GM20000 (cell line): ENCODE measurements around the gene LDAH.

ENCODE experiments used
- DNase-seq: peaks from one replicate; pipeline ENCODE4 v3.0.0; 2012; ENCODE audit warnings: low spot score
- TF ChIP-seq, protein P1 (sequence below): IDR thresholded peaks from 2 replicates; pipeline ENCODE4 v1.5.1; 2012; ENCODE audit warnings: mild to moderate bottlenecking, control low read depth; ENCODE audit errors: extremely low read depth, missing control alignments

LDAH gene

DNA sequence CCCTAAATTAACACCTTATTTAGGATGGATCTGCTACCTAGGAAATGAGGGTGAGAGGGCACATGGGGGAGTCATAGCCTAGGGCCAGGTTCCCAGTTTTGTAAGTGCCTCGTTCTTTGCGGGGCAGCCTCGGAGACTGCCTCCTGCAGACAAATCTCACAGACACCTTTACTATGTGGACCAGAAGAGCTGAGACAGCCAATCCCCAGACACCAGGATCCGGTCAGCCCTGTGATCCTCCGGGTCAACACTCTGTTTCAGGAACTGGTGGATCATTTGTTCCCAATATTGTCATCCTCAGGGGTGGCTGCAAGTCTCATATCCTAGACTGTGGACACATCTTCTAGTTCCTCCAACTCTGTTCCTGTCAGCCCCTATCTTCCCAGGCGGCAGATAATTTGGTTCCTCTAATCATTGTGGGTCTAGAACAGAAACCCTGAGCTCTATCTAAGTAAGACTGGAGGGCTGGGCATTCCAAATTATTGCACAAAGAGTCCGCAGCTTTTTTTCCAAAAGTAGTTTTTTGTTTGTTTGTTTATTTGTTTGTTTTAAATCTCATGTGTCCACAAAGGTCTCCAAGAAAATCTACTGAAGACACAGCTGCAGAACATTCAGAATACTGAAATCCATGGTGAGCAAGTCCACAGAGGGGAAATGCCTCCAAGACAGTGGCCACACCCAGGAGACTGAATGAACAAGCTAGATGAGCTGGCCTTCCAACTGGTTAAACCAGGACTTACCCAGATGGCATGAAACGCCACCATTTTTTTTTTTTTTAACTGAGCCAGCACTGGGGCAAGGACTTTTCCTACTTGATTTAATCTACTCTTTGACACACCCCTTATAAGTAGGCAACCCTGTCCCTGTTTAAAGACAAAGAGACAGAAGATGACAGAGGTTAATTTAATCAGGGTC, 162.1 kb downstream of the LDAH start:
- DNase-seq = no peak
- TF ChIP-seq, protein P1, sequence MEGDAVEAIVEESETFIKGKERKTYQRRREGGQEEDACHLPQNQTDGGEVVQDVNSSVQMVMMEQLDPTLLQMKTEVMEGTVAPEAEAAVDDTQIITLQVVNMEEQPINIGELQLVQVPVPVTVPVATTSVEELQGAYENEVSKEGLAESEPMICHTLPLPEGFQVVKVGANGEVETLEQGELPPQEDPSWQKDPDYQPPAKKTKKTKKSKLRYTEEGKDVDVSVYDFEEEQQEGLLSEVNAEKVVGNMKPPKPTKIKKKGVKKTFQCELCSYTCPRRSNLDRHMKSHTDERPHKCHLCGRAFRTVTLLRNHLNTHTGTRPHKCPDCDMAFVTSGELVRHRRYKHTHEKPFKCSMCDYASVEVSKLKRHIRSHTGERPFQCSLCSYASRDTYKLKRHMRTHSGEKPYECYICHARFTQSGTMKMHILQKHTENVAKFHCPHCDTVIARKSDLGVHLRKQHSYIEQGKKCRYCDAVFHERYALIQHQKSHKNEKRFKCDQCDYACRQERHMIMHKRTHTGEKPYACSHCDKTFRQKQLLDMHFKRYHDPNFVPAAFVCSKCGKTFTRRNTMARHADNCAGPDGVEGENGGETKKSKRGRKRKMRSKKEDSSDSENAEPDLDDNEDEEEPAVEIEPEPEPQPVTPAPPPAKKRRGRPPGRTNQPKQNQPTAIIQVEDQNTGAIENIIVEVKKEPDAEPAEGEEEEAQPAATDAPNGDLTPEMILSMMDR = no peak

DNA sequence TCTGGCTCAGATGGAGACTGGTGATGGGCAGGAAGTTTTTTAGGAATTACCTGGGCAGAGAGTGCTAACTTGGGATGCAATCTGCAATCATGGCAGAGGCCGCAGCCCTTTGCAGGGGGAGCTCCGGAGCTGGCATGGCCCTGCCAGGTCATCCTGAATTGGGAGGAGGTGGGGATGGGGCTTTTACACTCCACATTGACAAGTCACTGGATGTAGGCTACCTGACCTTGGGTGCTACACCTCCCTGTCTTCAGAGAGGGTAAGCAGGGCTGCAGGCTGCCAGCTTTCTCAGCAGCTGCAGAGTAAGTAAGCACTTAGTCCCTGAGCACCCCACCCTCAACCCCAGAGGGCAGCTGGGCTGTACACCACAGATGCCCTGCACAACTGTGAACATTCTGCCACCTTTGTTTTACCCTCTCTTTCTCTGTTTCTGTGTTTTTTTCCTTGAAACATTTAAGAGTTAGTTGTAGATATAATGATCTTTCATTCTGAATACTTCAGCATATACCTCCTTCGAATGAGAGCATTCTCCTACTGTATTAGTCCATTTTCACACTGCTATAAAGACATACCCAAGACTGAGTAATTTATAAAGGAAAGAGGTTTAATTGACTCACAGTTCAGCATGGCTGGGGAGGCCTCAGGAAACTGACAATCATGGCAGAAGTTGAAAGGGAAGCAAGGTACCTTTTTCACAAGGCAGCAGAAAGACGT, 165.2 kb downstream of the LDAH start:
- DNase-seq = no peak
- TF ChIP-seq, protein P1 = no peak

DNA sequence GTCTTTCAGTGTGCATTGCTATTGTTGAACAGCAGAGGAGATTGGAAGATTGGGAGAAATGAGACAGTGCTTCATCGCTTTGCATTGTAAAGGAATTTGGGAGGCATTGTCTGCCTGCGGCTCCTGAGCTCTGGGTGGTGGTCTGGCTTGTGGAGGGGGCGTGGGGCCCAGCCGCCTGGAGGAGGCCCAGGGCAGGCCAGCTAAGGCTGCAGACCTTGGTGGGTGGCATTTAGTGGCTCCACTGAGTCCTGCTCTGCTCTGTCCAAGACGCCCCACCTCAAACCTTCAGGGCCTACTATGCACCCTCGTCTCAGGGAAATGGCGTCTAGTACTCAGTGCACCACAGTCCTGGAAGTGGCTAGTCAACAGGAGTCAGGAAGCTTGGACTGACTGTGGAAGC, 166.3 kb downstream of the LDAH start:
- DNase-seq = no peak
- TF ChIP-seq, protein P1 = no peak

DNA sequence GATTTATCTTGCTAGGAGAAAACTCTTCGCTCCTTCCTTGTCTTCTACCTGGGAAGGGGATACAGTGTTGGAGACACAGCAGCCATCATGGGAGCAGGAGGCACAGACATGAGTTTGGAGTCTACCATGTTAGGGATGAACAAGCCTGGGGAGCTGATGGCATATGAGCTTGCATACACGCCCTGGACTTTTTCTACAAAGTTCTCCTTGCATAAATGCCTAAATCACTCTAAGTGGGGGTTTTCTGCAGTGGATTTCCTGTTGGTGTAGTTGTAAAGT, 168.4 kb downstream of the LDAH start:
- TF ChIP-seq, protein P1 = no peak
- no peak for DNase-seq

DNA sequence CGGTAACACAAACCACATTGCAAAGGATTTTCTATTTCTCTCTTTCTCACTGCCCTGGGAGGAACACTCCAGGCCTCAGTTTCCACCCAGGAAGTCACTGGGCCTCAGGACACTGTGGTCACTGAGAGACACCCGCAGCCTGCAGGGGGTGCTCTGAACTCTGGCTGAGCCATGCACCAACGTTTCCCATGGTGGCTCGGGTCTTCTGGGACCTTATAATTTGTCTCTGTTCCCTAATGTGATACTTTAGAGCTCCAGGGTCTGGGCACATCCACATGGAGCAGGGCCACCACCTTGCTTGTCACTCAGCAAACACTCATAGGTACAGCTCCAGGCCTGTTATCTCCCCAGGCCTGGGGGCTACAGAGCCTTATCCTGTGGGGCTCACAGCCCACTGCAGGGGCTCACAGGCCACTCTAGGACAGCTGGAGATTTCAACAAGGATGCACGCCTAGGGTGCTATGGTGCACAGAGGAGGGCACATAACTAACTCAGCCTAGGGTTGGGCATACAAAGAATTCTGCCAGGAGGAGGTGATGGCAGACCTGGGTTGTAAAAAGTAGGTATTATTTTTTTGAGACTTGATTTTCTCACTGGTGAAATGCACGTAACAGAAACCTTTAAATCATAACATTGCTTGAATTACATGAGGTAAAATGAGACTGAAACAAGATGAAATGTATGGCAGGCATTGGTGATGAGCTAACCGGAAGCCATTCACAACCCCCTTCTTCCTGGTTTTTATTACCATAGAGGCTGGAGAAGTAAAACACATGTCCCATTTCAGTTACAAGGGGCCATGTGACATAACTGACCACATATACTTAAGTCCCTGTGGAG, 169.0 kb downstream of the LDAH start:
- no peak for DNase-seq
- TF ChIP-seq, protein P1 = no peak

DNA sequence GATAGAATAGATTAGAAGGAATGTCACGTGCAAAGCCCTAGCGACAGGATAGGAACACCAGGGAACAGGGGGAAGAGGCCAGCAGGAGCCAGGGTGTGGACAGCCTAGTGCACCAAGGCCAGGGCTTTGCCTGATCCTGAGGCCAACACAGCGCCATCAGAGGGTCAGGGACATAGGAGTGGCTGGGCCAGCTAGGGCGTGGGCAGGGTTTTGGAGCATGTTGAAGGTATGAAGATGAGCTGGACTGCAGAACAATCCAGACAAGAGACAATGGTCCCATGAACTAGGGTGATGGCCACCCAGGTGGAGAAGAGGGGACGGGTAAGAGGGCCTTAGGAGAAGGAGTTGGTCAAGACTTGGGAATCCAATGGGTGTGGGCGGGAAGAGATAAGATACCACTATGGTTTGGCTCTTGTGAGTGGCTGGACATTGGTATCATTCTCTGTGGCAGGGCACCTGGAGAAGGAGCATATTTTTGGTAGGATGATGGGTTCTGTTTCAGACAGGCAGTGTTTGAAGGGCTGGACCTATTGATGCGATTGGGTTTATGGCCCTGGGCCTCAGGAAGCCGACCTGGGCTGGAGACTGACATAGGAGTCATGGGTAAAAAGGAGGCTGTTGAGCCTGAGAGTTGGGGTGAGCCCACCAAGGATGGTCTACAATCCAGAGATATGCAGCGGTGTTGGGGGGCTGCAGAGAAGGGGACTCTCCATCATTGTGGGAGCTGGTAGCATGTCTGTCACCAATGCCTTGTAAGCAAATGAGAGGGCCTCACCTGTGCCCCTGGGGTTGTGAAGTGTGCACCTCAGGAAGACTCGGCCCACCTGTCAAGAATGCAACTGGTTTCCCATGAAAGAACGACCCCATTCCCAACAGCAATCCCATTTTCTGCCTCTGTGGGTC, 170.0 kb downstream of the LDAH start:
- DNase-seq = no peak
- TF ChIP-seq, protein P1 = no peak
